ENCODE data around the gene NFE2L1. TPM values are rescaled to one million over a fixed set of nuclear protein-coding genes. Genes with fewer than 3 reads are reported as not detected.
"Not testable (repeated sequence)": the region's sequence is repeated elsewhere in the genome, so short reads cannot be mapped to it uniquely, and the experiment has no call there.

NFE2L1 gene
- polyA plus RNA-seq, 1 donor, result 78.8 TPM

DNA sequence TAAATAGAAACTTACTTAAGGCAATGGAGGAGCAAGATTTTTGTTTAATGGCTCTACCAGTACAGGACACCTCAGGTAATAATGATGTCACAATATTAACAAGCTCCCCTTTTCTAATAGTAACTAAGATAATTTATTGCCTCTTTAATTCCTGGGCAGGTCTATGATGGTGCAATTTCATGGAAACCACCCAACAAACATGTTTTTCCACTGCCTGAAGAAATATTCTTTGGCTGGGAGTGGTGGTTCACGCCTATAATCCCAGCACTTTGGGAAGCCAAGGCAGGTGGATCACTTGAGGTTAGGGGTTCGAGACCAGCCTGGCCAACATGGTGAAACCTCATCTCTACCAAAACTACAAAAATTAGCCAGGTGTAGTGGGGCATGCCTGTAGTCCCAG, 19.6 kb downstream of the NFE2L1 start:
- H3K4me1 ChIP-seq (ENCODE audit: control insufficient read depth, insufficient read depth, low read length); DNase-seq; H3K9me3 ChIP-seq (ENCODE audit: control insufficient read depth, low read depth, low read length); H3K27ac ChIP-seq (ENCODE audit: low read length); H3K4me3 ChIP-seq (ENCODE audit: low read length); H3K27me3 ChIP-seq (ENCODE audit: control insufficient read depth, insufficient read depth, low read length): not testable (repeated sequence)
- WGBS (ENCODE audit: insufficient coverage, low lambda C conversion rate), result no CpG with 5 or more reads among the region's 2 CpGs
- peaks cover 48% of the 10 kb centered on the region for H3K36me3 ChIP-seq (ENCODE audit: control insufficient read depth, insufficient read depth, low read length)

DNA sequence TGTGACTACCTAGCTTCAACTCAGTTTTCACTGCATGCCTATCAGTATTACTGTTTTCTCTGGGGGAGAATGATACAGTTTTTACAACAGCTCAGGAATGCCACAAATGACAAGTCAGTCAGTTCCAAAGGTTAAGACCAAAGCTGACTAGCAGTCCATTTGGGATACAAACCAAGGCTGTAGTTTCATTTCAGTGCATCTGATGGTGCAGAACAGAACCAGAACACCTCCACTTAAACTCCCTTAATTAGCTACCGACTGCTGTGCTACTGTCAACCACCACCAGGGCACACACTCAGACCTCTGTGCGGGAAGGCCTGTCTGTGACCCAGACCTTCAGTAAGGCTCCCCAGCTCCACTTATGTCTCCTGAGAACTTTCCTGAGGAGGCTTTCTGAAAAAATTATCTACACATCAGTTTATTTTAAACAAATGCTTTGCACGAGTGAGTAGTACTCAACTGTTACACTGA, 20.4 kb downstream of the NFE2L1 start:
- Histone ChIP-seq H3K27ac (ENCODE audit: low read length) (no peak overlapping the region), H3K9me3 (ENCODE audit: control insufficient read depth, low read depth, low read length) (no peaks in the 10 kb centered on the region), H3K27me3 (ENCODE audit: control insufficient read depth, insufficient read depth, low read length) (no peaks in the 10 kb centered on the region), H3K4me3 (ENCODE audit: low read length) (no peak overlapping the region), H3K36me3 (ENCODE audit: control insufficient read depth, insufficient read depth, low read length) (peaks cover 46% of the 10 kb centered on the region), H3K4me1 (ENCODE audit: control insufficient read depth, insufficient read depth, low read length) (no peaks in the 10 kb centered on the region)
- DNase-seq, result peak; percentile 25 to 58
- no CpG with 5 or more reads among the region's 3 CpGs for WGBS (ENCODE audit: insufficient coverage, low lambda C conversion rate)

DNA sequence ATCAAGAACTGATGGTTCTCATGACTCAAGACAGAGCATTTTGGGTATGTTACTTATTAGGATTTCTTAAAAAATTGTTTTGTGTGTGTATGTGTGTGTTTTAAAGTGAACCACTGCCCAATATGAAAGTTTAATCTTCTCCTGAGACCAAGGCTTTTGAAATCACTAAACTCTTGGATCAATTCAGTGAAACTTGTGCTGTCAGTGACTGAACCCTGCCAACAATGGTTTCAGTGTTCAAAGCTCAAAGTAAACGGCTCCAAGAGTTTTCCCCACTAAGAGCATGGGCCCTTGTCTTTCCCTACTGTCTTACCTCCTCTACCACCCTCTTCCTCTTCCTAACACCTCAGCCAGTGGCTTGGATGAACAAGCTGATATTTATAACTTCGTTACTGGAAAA, 22.0 kb downstream of the NFE2L1 start:
- H3K4me1 ChIP-seq (ENCODE audit: control insufficient read depth, insufficient read depth, low read length), result no peaks in the 10 kb centered on the region
- H3K4me3 ChIP-seq (ENCODE audit: low read length), result no peak overlapping the region
- WGBS (ENCODE audit: insufficient coverage, low lambda C conversion rate), result no CpG with 5 or more reads among the region's 2 CpGs
- H3K27ac ChIP-seq (ENCODE audit: low read length), result no peak overlapping the region
- no peaks in the 10 kb centered on the region for H3K27me3 ChIP-seq (ENCODE audit: control insufficient read depth, insufficient read depth, low read length)
- H3K36me3 ChIP-seq (ENCODE audit: control insufficient read depth, insufficient read depth, low read length), result peaks cover 39% of the 10 kb centered on the region
- no peaks in the 10 kb centered on the region for H3K9me3 ChIP-seq (ENCODE audit: control insufficient read depth, low read depth, low read length)
- no peak for DNase-seq

DNA sequence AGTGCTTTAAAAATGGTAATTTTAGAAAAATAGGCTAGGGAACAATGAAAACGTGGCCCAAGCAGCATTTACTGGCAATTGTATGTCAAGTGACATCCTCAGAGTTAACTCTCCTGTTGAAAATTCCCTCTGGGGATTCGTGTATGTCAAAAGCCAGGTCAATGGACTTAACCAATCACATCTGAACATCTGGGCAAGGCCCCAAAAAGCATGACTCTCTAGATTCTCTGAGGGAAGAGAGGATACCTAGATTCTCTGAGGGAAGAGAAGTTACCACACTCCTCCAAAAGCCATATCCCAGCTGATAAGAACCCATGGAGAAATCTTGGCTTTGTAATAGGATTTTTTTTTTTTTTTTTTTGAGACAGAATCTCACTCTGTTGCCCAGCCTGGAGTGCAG, 23.5 kb downstream of the NFE2L1 start:
- WGBS (ENCODE audit: insufficient coverage, low lambda C conversion rate), result no CpG with 5 or more reads among the region's 2 CpGs
- no peak for DNase-seq
- Histone ChIP-seq H3K4me3 (ENCODE audit: low read length) (no peak overlapping the region), H3K36me3 (ENCODE audit: control insufficient read depth, insufficient read depth, low read length) (peaks cover 40% of the 10 kb centered on the region), H3K9me3 (ENCODE audit: control insufficient read depth, low read depth, low read length) (no peaks in the 10 kb centered on the region), H3K27me3 (ENCODE audit: control insufficient read depth, insufficient read depth, low read length) (no peaks in the 10 kb centered on the region), H3K4me1 (ENCODE audit: control insufficient read depth, insufficient read depth, low read length) (no peaks in the 10 kb centered on the region), H3K27ac (ENCODE audit: low read length) (no peak overlapping the region)

DNA sequence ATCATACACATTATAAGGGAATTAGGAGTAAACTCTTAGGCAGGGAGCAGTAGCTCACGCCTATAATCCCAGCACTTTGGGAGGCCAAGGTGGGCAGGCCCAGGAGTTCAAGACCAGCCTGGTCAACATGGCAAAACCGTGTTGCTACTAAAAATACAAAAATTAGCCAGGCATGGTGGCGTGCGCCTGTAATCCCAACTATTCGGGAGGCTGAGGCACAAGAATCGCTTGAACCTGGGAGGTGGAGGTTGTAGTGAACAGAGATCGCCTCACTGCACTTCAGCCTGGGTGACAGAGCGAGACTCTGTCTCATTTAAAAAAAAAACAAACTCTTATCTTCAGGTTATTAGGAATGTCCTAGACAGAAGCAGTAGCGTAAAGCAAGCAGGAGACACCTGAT, 24.7 kb downstream of the NFE2L1 start:
- 100% methylated on average over 1 of the region's 9 CpGs for WGBS (ENCODE audit: insufficient coverage, low lambda C conversion rate)
- H3K27me3 ChIP-seq (ENCODE audit: control insufficient read depth, insufficient read depth, low read length); H3K4me3 ChIP-seq (ENCODE audit: low read length); H3K4me1 ChIP-seq (ENCODE audit: control insufficient read depth, insufficient read depth, low read length); H3K27ac ChIP-seq (ENCODE audit: low read length); H3K9me3 ChIP-seq (ENCODE audit: control insufficient read depth, low read depth, low read length); DNase-seq: not testable (repeated sequence)
- peaks cover 42% of the 10 kb centered on the region for H3K36me3 ChIP-seq (ENCODE audit: control insufficient read depth, insufficient read depth, low read length)

DNA sequence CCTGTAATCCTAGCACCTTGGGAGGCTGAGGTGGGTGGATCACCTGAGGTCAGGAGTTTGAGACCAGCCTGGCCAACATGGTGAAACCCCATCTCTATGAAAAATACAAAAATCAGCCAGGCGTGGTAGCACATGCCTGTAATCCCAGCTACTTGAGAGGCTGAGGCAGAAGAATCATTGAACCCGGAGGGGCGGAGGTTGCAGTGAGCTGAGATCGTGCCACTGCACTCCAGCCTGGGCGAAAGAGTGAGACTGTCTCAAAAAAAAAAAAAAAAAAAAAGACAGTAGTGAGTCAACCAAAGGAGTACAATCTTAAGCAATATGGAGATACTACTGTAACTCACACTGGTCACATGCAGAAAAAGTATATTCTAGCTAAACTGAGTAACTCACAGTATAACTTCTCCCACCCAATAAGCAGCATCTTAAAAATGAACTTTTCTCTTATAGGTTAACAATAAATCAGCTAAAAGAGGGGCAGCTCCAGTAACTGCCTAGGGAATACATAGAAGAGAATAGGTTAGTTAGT, 25.5 kb downstream of the NFE2L1 start:
- not testable (repeated sequence) for H3K4me3 ChIP-seq (ENCODE audit: low read length); H3K9me3 ChIP-seq (ENCODE audit: control insufficient read depth, low read depth, low read length)

DNA sequence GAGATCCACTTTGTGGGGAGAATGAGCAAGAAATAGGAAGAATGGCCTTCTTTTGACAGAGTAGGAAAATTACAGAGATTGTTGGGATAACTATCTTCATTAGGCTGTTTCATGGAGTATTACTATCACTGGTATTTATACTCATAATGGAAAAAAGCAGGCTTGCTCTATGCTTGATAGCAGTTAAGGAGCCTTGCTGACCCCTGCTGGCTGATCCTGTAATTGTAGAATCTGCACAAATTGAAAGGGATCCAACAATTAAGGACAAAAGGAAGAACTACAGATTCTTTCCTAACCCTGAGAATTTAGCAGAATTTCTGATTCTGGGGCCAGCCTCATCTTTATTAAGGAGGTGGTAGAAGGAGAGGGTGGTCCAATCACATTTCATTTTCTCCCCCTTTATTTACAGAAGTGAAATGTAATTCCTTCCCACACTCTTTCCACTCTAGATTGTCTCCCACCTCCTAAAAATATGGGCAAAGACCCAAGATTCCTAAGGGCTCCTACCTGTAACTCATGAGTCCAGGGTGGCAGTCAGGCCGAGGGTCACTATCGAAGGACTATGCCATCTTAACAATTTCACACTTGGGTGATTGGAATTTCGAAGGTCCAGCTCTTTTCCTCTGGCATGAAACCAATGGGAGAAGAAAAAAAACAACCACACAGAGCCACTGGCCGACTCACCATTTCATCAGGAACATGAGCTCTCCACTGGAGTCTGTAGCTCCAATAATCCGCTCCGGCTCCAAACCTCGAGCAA, 26.3 kb downstream of the NFE2L1 start:
- WGBS (ENCODE audit: insufficient coverage, low lambda C conversion rate), result no CpG with 5 or more reads among the region's 7 CpGs
- DNase-seq, result peak; percentile 53 to 55
- H3K27me3 ChIP-seq (ENCODE audit: control insufficient read depth, insufficient read depth, low read length), result no peaks in the 10 kb centered on the region
- peaks cover 36% of the 10 kb centered on the region for H3K36me3 ChIP-seq (ENCODE audit: control insufficient read depth, insufficient read depth, low read length)
- H3K4me1 ChIP-seq (ENCODE audit: control insufficient read depth, insufficient read depth, low read length), result no peaks in the 10 kb centered on the region
- no peak overlapping the region for H3K4me3 ChIP-seq (ENCODE audit: low read length)
- no peaks in the 10 kb centered on the region for H3K9me3 ChIP-seq (ENCODE audit: control insufficient read depth, low read depth, low read length)
- no peak overlapping the region for H3K27ac ChIP-seq (ENCODE audit: low read length)

More for the DNA sequence above, 25.5 kb downstream of the NFE2L1 start:
- not testable (repeated sequence) for H3K27ac ChIP-seq (ENCODE audit: low read length); H3K27me3 ChIP-seq (ENCODE audit: control insufficient read depth, insufficient read depth, low read length); DNase-seq; H3K4me1 ChIP-seq (ENCODE audit: control insufficient read depth, insufficient read depth, low read length)
- H3K36me3 ChIP-seq (ENCODE audit: control insufficient read depth, insufficient read depth, low read length), result peaks cover 40% of the 10 kb centered on the region
- no CpG with 5 or more reads among the region's 5 CpGs for WGBS (ENCODE audit: insufficient coverage, low lambda C conversion rate)

DNA sequence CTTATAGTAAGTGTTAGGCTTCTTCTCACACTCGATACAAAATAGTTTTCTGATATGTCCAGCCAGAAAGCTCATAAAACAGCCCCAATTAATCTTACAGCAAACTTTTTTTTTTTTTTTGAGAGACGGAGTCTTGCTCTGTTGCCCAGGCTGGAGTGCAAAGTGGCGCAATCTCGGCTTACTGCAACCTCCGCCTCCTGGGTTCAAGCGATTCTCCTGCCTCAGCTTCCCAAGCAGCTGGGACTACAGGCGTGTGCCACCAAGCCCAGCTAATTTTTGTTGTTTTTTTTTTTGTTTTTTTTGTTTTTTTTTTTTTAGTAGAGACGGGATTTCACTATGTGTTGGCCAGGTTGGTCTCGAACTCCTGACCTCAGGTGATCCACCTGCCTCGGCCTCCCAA, 29.0 kb downstream of the NFE2L1 start:
- H3K27me3 ChIP-seq (ENCODE audit: control insufficient read depth, insufficient read depth, low read length); DNase-seq; H3K27ac ChIP-seq (ENCODE audit: low read length); H3K9me3 ChIP-seq (ENCODE audit: control insufficient read depth, low read depth, low read length); H3K4me1 ChIP-seq (ENCODE audit: control insufficient read depth, insufficient read depth, low read length); H3K4me3 ChIP-seq (ENCODE audit: low read length): not testable (repeated sequence)
- peaks cover 26% of the 10 kb centered on the region for H3K36me3 ChIP-seq (ENCODE audit: control insufficient read depth, insufficient read depth, low read length)
- WGBS (ENCODE audit: insufficient coverage, low lambda C conversion rate), result no CpG with 5 or more reads among the region's 10 CpGs

DNA sequence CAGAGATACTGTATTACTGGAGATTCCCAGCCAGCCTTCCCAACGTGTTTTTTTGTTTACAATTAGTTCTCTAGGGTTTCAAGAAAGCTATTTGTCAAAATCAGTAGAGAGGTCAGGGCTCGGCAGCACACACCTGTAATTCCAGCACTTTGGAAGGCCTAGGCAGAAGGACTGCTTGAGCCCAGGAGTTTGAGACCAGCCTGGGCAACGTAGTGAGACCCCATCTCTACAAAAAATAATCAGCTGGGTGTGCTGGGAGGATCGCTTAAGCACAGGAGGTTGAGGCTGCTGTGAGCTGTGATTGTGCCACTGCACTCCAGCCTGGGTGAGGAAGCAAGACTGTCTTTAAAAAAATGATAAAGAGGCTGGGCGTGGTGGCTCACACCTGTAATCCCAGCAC, 33.7 kb downstream of the NFE2L1 start:
- no peaks in the 10 kb centered on the region for H3K4me1 ChIP-seq (ENCODE audit: control insufficient read depth, insufficient read depth, low read length)
- no peaks in the 10 kb centered on the region for H3K9me3 ChIP-seq (ENCODE audit: control insufficient read depth, low read depth, low read length)
- H3K4me3 ChIP-seq (ENCODE audit: low read length), result no peak overlapping the region
- DNase-seq, result no peak
- H3K36me3 ChIP-seq (ENCODE audit: control insufficient read depth, insufficient read depth, low read length), result peaks cover 1% of the 10 kb centered on the region
- no peak overlapping the region for H3K27ac ChIP-seq (ENCODE audit: low read length)
- no peaks in the 10 kb centered on the region for H3K27me3 ChIP-seq (ENCODE audit: control insufficient read depth, insufficient read depth, low read length)
- no CpG with 5 or more reads among the region's 5 CpGs for WGBS (ENCODE audit: insufficient coverage, low lambda C conversion rate)

DNA sequence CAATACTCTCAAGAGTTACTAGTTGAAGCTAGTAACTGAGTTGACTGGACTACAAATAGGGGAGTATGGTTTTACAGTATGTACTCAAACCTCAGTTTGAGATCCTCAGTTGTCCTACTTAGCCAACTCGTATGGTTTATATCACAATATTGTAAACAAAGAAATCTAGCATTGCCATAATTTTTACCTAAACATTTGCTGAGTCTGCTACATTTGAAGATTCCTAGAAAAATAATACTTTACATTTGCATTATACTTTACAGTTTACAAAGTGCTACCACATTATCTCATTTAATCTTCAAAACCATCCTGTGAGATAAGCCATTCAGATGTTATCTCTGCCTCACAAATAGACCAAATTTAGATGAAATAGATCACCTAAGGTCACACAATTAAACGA, 36.8 kb downstream of the NFE2L1 start:
- H3K4me1 ChIP-seq (ENCODE audit: control insufficient read depth, insufficient read depth, low read length), result no peaks in the 10 kb centered on the region
- H3K36me3 ChIP-seq (ENCODE audit: control insufficient read depth, insufficient read depth, low read length), result no peaks in the 10 kb centered on the region
- 67% methylated on average over 1 of the region's 2 CpGs for WGBS (ENCODE audit: insufficient coverage, low lambda C conversion rate)
- no peak for DNase-seq
- H3K4me3 ChIP-seq (ENCODE audit: low read length), result no peak overlapping the region
- no peaks in the 10 kb centered on the region for H3K9me3 ChIP-seq (ENCODE audit: control insufficient read depth, low read depth, low read length)
- no peak overlapping the region for H3K27ac ChIP-seq (ENCODE audit: low read length)
- H3K27me3 ChIP-seq (ENCODE audit: control insufficient read depth, insufficient read depth, low read length), result no peaks in the 10 kb centered on the region
